ENCODE results near the gene AK4. TPM values are rescaled to one million over a fixed set of nuclear protein-coding genes. Genes with fewer than 3 reads are reported as not detected.

AK4 gene
- total and polyA plus RNA-seq, 2 of the 8 experiments (the other 6 are each of a cell fraction or from before 2014, with no cell fraction given) = 64.5 to 175 TPM

DNA sequence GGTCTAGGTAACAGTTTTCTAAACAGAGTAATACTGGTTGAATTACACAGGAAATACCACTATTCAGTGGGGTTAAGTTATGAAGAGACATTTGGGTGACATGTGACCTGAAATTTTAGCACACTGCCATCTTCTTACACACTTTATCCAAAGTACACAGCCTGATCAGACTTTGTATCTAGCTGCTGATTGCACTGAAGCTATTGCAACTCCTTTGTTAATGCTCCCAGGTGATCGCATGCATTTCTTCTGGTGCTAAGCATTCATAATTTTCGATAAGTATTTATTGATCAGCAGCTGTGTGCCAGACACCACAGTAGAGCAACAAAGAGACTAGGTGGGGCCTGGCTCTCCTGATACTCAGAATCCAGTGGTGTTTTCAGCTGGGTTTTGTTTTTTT is 52.4 kb downstream of the AK4 start:
- CTCF ChIA-PET (ENCODE audit: partially characterized antibody) = interaction anchor here (1.6 to 8.6 kb wide), 2 partner anchors 8 to 14 kb away, joined by 5 to 52 read pairs; no protein-coding TSS in a partner anchor
- no peak for TF ChIP-seq SIRT6 (IDR thresholded peaks at IDR 0.05; ENCODE audit: low read length)
- TF ChIP-seq RFX5 (IDR thresholded peaks at IDR 0.05; ENCODE audit: borderline replicate concordance, low read depth, low read length) = no peak
- TF ChIP-seq BRCA1 (IDR thresholded peaks at IDR 0.05; ENCODE audit: low read depth, low read length) = no peak
- TF ChIP-seq, protein P1, sequence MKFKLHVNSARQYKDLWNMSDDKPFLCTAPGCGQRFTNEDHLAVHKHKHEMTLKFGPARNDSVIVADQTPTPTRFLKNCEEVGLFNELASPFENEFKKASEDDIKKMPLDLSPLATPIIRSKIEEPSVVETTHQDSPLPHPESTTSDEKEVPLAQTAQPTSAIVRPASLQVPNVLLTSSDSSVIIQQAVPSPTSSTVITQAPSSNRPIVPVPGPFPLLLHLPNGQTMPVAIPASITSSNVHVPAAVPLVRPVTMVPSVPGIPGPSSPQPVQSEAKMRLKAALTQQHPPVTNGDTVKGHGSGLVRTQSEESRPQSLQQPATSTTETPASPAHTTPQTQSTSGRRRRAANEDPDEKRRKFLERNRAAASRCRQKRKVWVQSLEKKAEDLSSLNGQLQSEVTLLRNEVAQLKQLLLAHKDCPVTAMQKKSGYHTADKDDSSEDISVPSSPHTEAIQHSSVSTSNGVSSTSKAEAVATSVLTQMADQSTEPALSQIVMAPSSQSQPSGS (IDR thresholded peaks at IDR 0.05; ENCODE audit: low read length) = no peak
- no peak for TF ChIP-seq TCF12 (IDR thresholded peaks at IDR 0.05; ENCODE audit: low read depth, low read length)
- TF ChIP-seq TBP (IDR thresholded peaks at IDR 0.05; ENCODE audit: low read depth, low read length) = no peak
- TF ChIP-seq, protein P2, sequence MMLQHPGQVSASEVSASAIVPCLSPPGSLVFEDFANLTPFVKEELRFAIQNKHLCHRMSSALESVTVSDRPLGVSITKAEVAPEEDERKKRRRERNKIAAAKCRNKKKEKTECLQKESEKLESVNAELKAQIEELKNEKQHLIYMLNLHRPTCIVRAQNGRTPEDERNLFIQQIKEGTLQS (IDR thresholded peaks at IDR 0.05; ENCODE audit: insufficient read depth, low read depth, low read length) = no peak
- no peak for TF ChIP-seq SIX5 (IDR thresholded peaks at IDR 0.05; ENCODE audit: low read depth, low read length)
- TF ChIP-seq EGR1 (IDR thresholded peaks at IDR 0.05; ENCODE audit: borderline replicate concordance, low read depth, low read length) = no peak
- no peak for TF ChIP-seq CBX5 (IDR thresholded peaks at IDR 0.05; ENCODE audit: low read depth, low read length)
- no peak for TF ChIP-seq SUZ12 (IDR thresholded peaks at IDR 0.05; ENCODE audit: low read length)
- no peak for TF ChIP-seq CBX8 (IDR thresholded peaks at IDR 0.05; ENCODE audit: borderline replicate concordance, low read depth, low read length)
- TF ChIP-seq CTBP2 (IDR thresholded peaks at IDR 0.05; ENCODE audit: borderline replicate concordance, insufficient read depth, insufficient read length, low read length) = no peak

More for the DNA sequence above, 52.4 kb downstream of the AK4 start:
- Histone ChIP-seq H3K27ac (ENCODE audit: low read depth, low read length) (no peak overlapping the region), H3K4me3 (ENCODE audit: extremely low read depth in 1 of 4, insufficient read depth in 2 of 4, low read depth in 3 of 4, low read length in 4 of 4) (no peak overlapping the region), H3K9ac (replicated peaks in 1 of 4; ENCODE audit: extremely low read depth in 1 of 4, low read depth in 3 of 4, low read length in 3 of 4) (no peak overlapping the region), H3K4me2 (ENCODE audit: insufficient read depth in 1 of 2, low read depth in 2 of 2, low read length in 2 of 2) (no peak overlapping the region), H3K14ac (ENCODE audit: insufficient read length) (no peak overlapping the region), H2AFZ (ENCODE audit: low read length) (no peak overlapping the region), H3K4me1 (replicated peaks in 1 of 4; ENCODE audit: control insufficient read depth in 3 of 4, insufficient read depth in 4 of 4, low read length in 3 of 4) (no peaks in the 10 kb centered on the region), H3K23ac (ENCODE audit: insufficient read length) (no peak overlapping the region), H4K8ac (ENCODE audit: extremely low read depth, insufficient read depth, low read length) (no peak overlapping the region), H2BK20ac (ENCODE audit: low read length) (no peak overlapping the region), H4K5ac (ENCODE audit: insufficient read length, low read depth, low read length) (no peak overlapping the region), H2BK12ac (ENCODE audit: low read depth, low read length) (no peak overlapping the region), H3K18ac (ENCODE audit: extremely low read depth, low read length) (no peak overlapping the region), H2AK5ac (ENCODE audit: low read depth, low read length) (no peak overlapping the region), H2BK120ac (replicated peaks; ENCODE audit: low read depth, low read length) (no peak overlapping the region), H4K20me1 (replicated peaks in 1 of 2; ENCODE audit: control insufficient read depth in 1 of 2, insufficient read depth in 2 of 2, low read length in 2 of 2) (peaks cover 0 to 1% of the 10 kb centered on the region in 2 experiments), H3K23me2 (ENCODE audit: low read depth, low read length) (no peaks in the 10 kb centered on the region), H2BK15ac (ENCODE audit: low read length) (no peak overlapping the region), H3K9me3 (ENCODE audit: insufficient read depth in 2 of 2, low read depth in 1 of 2, low read length in 1 of 2) (no peaks in the 10 kb centered on the region), H3K79me2 (ENCODE audit: control insufficient read depth in 1 of 2, insufficient read depth in 2 of 2, low read length in 2 of 2) (peaks cover 3 to 6% of the 10 kb centered on the region in 2 experiments; a peak in 3 of 4 replicates), H3K27me3 (replicated peaks in 1 of 4; ENCODE audit: control insufficient read depth in 3 of 4, extremely low read depth in 1 of 4, insufficient read depth in 3 of 4, low read length in 3 of 4) (no peaks in the 10 kb centered on the region), H3K4ac (replicated peaks; ENCODE audit: insufficient read length, low read depth, low read length) (no peak overlapping the region), H4K91ac (replicated peaks; ENCODE audit: insufficient read length, low read length) (no peak overlapping the region), H3K56ac (replicated peaks; ENCODE audit: insufficient read length, low read depth, low read length) (no peak overlapping the region), H3K79me1 (ENCODE audit: low read depth, low read length) (peaks cover 2% of the 10 kb centered on the region; the same call in 1 of the 2 replicates), H3K36me3 (ENCODE audit: control insufficient read depth in 2 of 4, insufficient read depth in 4 of 4, low read length in 3 of 4) (no peaks in the 10 kb centered on the region), H2BK5ac (ENCODE audit: low read depth, low read length) (no peak overlapping the region)
- POLR2A ChIA-PET (ENCODE audit: partially characterized antibody) = interaction anchor here (0.6 kb wide), 1 partner anchor 51 kb away, joined by 3 read pairs; no protein-coding TSS in a partner anchor
- DNase-seq (ENCODE audit: low read depth in 1 of 2, low spot score in 2 of 2) = no peak
- WGBS, 2 experiments (ENCODE audit: extremely low coverage in 1 of 2, insufficient coverage in 1 of 2, insufficient read length in 1 of 2, insufficient replicate concordance in 2 of 2, low coverage in 1 of 2, low lambda C conversion rate in 2 of 2, missing lambda C conversion rate in 1 of 2) = 97% methylated on average over 2 of the region's 2 CpGs; no CpG with 5 or more reads in 1 of the 2 experiments
- no peak for FAIRE-seq

Measured in H1 (cell line).